ENCODE results near the gene ACP2. TPM values are rescaled to one million over a fixed set of nuclear protein-coding genes. Genes with fewer than 3 reads are reported as not detected.

Gene ACP2
- total and polyA plus RNA-seq, 8 donors, result 22.5 to 53.6 (median 32.3) TPM

GRCh38 chr11:47278769-47279168 is 30.2 kb upstream of the ACP2 start:
- Histone ChIP-seq H3K27me3 (no peaks in the 10 kb centered on the region), H3K36me3 (peaks cover 12 to 93% (median 59%) of the 10 kb centered on the region in 3 donors), H3K4me3 (no peak overlapping the region), H3K9me3 (no peaks in the 10 kb centered on the region), H3K4me1 (no peaks in the 10 kb centered on the region), H3K27ac (no peak overlapping the region)
- no peak for FAIRE-seq
- no peak for DNase-seq
- TF ChIP-seq CTCF (IDR thresholded peaks at IDR 0.05), result no peak
- WGBS, 2 donors, result 83 to 90% methylated on average over 4 of the region's 4 CpGs
- no peak for ATAC-seq
- intact Hi-C loops (cut with DNase I), result no loop called here

- Histone ChIP-seq H3K36me3 (peaks cover 9 to 87% (median 53%) of the 10 kb centered on the region in 3 donors), H3K9me3 (no peaks in the 10 kb centered on the region), H3K27me3 (no peaks in the 10 kb centered on the region), H3K4me3 (no peak overlapping the region), H3K27ac (no peak overlapping the region), H3K4me1 (no peaks in the 10 kb centered on the region)
- FAIRE-seq (no peak), DNase-seq (no peak), ATAC-seq (no peak)
- intact Hi-C loops (cut with DNase I), result no loop called here
- no peak for TF ChIP-seq CTCF (IDR thresholded peaks at IDR 0.05)
- WGBS, 2 donors, result 74 to 81% methylated on average over 3 of the region's 3 CpGs
Observed at GRCh38 chr11:47278058-47278457, 29.4 kb upstream of the ACP2 start.

- H3K4me3 ChIP-seq, result no peak overlapping the region
- H3K36me3 ChIP-seq, result peaks cover 9 to 76% (median 44%) of the 10 kb centered on the region in 3 donors
- WGBS, 2 donors, result 92 to 95% methylated on average over 4 of the region's 4 CpGs
- DNase-seq (no peak), FAIRE-seq (no peak), ATAC-seq (no peak)
- no peak for TF ChIP-seq CTCF (IDR thresholded peaks at IDR 0.05)
- intact Hi-C loops (cut with DNase I), result no loop called here
- H3K27ac ChIP-seq, result no peak overlapping the region
- H3K9me3 ChIP-seq, result no peaks in the 10 kb centered on the region
- H3K27me3 ChIP-seq, result no peaks in the 10 kb centered on the region
- H3K4me1 ChIP-seq, result peaks cover 4 to 6% (median 5%) of the 10 kb centered on the region in 3 donors
Observed at GRCh38 chr11:47276923-47277322, 28.3 kb upstream of the ACP2 start.

GRCh38 chr11:47274495-47275235 is 26.1 kb upstream of the ACP2 start:
- ATAC-seq (no peak), FAIRE-seq (no peak), DNase-seq (no peak)
- H3K36me3 ChIP-seq, result peaks cover 2 to 53% (median 40%) of the 10 kb centered on the region in 3 donors
- WGBS, 2 donors, result 93 to 95% methylated on average over 28 of the region's 28 CpGs
- no peaks in the 10 kb centered on the region for H3K27me3 ChIP-seq
- no peak overlapping the region for H3K4me3 ChIP-seq
- intact Hi-C loops (cut with DNase I), result no loop called here
- H3K4me1 ChIP-seq, result peaks cover 13 to 15% (median 14%) of the 10 kb centered on the region in 3 donors
- no peak for TF ChIP-seq CTCF (IDR thresholded peaks at IDR 0.05)
- no peaks in the 10 kb centered on the region for H3K9me3 ChIP-seq
- H3K27ac ChIP-seq, result no peak overlapping the region

GRCh38 chr11:47272706-47273105 is 24.1 kb upstream of the ACP2 start:
- DNase-seq, result no peak
- H3K4me1 ChIP-seq, result peaks cover 13 to 15% (median 14%) of the 10 kb centered on the region in 3 donors
- no peaks in the 10 kb centered on the region for H3K27me3 ChIP-seq
- no peak for FAIRE-seq
- no peak for TF ChIP-seq CTCF (IDR thresholded peaks at IDR 0.05)
- H3K9me3 ChIP-seq, result no peaks in the 10 kb centered on the region
- H3K36me3 ChIP-seq, result peaks cover 0 to 34% (median 24%) of the 10 kb centered on the region in 3 donors
- intact Hi-C loops (cut with DNase I), result no loop called here
- 0% methylated on average over 1 of the region's 1 CpG for WGBS, 2 donors
- no peak overlapping the region for H3K27ac ChIP-seq
- H3K4me3 ChIP-seq, result no peak overlapping the region
- ATAC-seq, result no peak

Data from pancreas (tissue), 10 donors.